Keratinocyte (primary cell): ENCODE results near the gene PITPNC1. TPM values are rescaled to one million over a fixed set of nuclear protein-coding genes. Genes with fewer than 3 reads are reported as not detected.
"Not testable (repeated sequence)": the region's sequence is repeated elsewhere in the genome, so short reads cannot be mapped to it uniquely, and the experiment has no call there.

Source experiments
- DNase-seq: peaks from one replicate; pipeline ENCODE4 v3.0.0-alpha.2; 2011; ENCODE audit warnings: low read depth, missing footprints, low spot score
- FAIRE-seq: peaks from 2 replicates; lab custom pipeline; 2011; peaks lifted over from hg19 to GRCh38; lab: Jason Lieb, UNC
- H2AFZ ChIP-seq: 2 replicates; pipeline ENCODE4 v1.6.0; 2012; ENCODE audit warnings: low read length, control low read depth, inconsistent platforms; ENCODE audit not compliant: control insufficient read depth
- H3K27ac ChIP-seq: 2 replicates; pipeline ENCODE4 v1.5.1; 2011; ENCODE audit warnings: low read length; ENCODE audit not compliant: control insufficient read depth, insufficient read depth
- H3K27me3 ChIP-seq: 3 replicates; pipeline ENCODE4 v1.6.0; 2011; ENCODE audit warnings: low read length; ENCODE audit not compliant: control insufficient read depth, insufficient read depth; ENCODE audit errors: extremely low read depth
- H3K36me3 ChIP-seq, 2 experiments: 2 replicates in 1 of 2; 3 replicates in 1 of 2; pipeline ENCODE4 v1.5.1; 2011; ENCODE audit warnings: low read length in 2 of 2, mild to moderate bottlenecking in 1 of 2; ENCODE audit not compliant: control insufficient read depth in 2 of 2, insufficient read depth in 2 of 2; ENCODE audit errors: extremely low read depth in 1 of 2
- H3K4me1 ChIP-seq: 3 replicates; pipeline ENCODE4 v1.5.1; 2011; ENCODE audit warnings: low read length; ENCODE audit not compliant: control insufficient read depth, insufficient read depth; ENCODE audit errors: extremely low read depth
- H3K4me2 ChIP-seq: 3 replicates; pipeline ENCODE4 v1.6.0; 2011; ENCODE audit warnings: low read depth, low read length; ENCODE audit not compliant: control insufficient read depth, insufficient read depth; ENCODE audit errors: extremely low read depth
- H3K4me3 ChIP-seq, 3 experiments: fragments of 200-600 bp in 1 of 3; sonication (generic) in 1 of 3; 2 replicates in 2 of 3; 3 replicates in 1 of 3; pipeline ENCODE4 v1.5.1; 2011 to 2016; ENCODE audit warnings: low read length in 3 of 3, mild to moderate bottlenecking in 3 of 3, control low read depth in 2 of 3, inconsistent platforms in 1 of 3, low read depth in 1 of 3, mixed read lengths in 1 of 3, mixed run types in 1 of 3, moderate library complexity in 1 of 3; ENCODE audit not compliant: control insufficient read depth in 2 of 3, insufficient read depth in 2 of 3; ENCODE audit errors: extremely low read depth in 1 of 3
- H3K79me2 ChIP-seq: 2 replicates; pipeline ENCODE4 v1.6.0; 2012; ENCODE audit warnings: low read length; ENCODE audit not compliant: control insufficient read depth, insufficient read depth
- H3K9ac ChIP-seq: 3 replicates; pipeline ENCODE4 v1.6.0; 2011; ENCODE audit warnings: low read length; ENCODE audit not compliant: control insufficient read depth, insufficient read depth; ENCODE audit errors: extremely low read depth
- H3K9me1 ChIP-seq: 3 replicates; pipeline ENCODE4 v1.6.0; 2011; ENCODE audit warnings: low read length; ENCODE audit not compliant: control insufficient read depth, insufficient read depth; ENCODE audit errors: extremely low read depth
- H3K9me3 ChIP-seq: 2 replicates; pipeline ENCODE4 v1.5.1; 2012; ENCODE audit warnings: low read depth, low read length; ENCODE audit not compliant: control insufficient read depth
- H4K20me1 ChIP-seq: 3 replicates; pipeline ENCODE4 v1.6.0; 2011; ENCODE audit warnings: low read length; ENCODE audit not compliant: control insufficient read depth, insufficient read depth; ENCODE audit errors: extremely low read depth
- CTCF ChIP-seq, 3 experiments: IDR thresholded peaks in 1 of 3; conservative IDR thresholded peaks in 1 of 3; optimal IDR thresholded peaks in 1 of 3; 2 replicates in 2 of 3; 3 replicates in 1 of 3; pipeline versions ENCODE3 to v1.5.1; 2011; ENCODE audit warnings: low read length in 3 of 3, mild to moderate bottlenecking in 3 of 3, moderate library complexity in 2 of 3, control low read depth in 1 of 3, inconsistent platforms in 1 of 3; ENCODE audit not compliant: insufficient read depth in 2 of 3; ENCODE audit errors: extremely low read depth in 1 of 3
- EZH2 ChIP-seq: IDR thresholded peaks from one replicate; pipeline ENCODE4 v1.6.1; 2012; ENCODE audit warnings: inconsistent platforms, mild to moderate bottlenecking, low read length, moderate library complexity
- dilution Hi-C: fragments of 300-500 bp; cut with MboI; formaldehyde crosslinking; loops from one replicate; pipeline ENCODE4 v1.7.0; 2020; ENCODE audit warnings: low sequenced_read_pairs; ENCODE audit not compliant: extremely low pct_ligation_motif_present
- polyA plus RNA-seq, 5 experiments: library from polyadenylated mRNA; depleted of rRNA in 3 of 5; stranded (reverse) in 3 of 5; stranded (forward) in 1 of 5; unstranded in 1 of 5; fragments of >200 nt; gene quantifications; 1 replicate in 1 of 5; 2 replicates in 3 of 5; 3 replicates in 1 of 5; pipeline versions ENCODE4 v1.2.1 to v1.2.3, GENCODE V29; 2011 to 2012; ENCODE audit warnings: missing spikeins in 2 of 5, low read depth in 1 of 5, low replicate concordance in 1 of 5

PITPNC1 gene
- polyA plus RNA-seq, 1 donor (not counting 4 experiments of a cell fraction or from before 2014, with no cell fraction given): 24.8 TPM

- Histone ChIP-seq H3K4me1 (no peaks in the 10 kb centered on the region), H3K79me2 (no peaks in the 10 kb centered on the region), H3K27ac (no peak overlapping the region), H3K4me2 (no peak overlapping the region), H3K9me1 (no peaks in the 10 kb centered on the region), H3K9me3 (no peaks in the 10 kb centered on the region), H3K36me3 (no peaks in the 10 kb centered on the region), H3K27me3 (no peaks in the 10 kb centered on the region), H2AFZ (no peak overlapping the region), H3K4me3 (no peak overlapping the region), H4K20me1 (no peaks in the 10 kb centered on the region), H3K9ac (no peak overlapping the region)
- dilution Hi-C loops: no loop called here
- DNase-seq (no peak), FAIRE-seq (no peak)
- no peak for TF ChIP-seq EZH2
- no peak for TF ChIP-seq CTCF (optimal IDR thresholded peaks at IDR 0.05 in 1 of 3, IDR thresholded peaks at IDR 0.05 in 1 of 3, conservative IDR thresholded peaks at IDR 0.05 in 1 of 3; ENCODE audit: extremely low read depth in 1 of 3, insufficient read depth in 2 of 3, low read length in 3 of 3)
Observed at GRCh38 chr17:67514998-67515397, 137.9 kb downstream of the PITPNC1 start.

GRCh38 chr17:67515490-67516083 is 138.5 kb downstream of the PITPNC1 start:
- TF ChIP-seq CTCF (optimal IDR thresholded peaks at IDR 0.05 in 1 of 3, IDR thresholded peaks at IDR 0.05 in 1 of 3, conservative IDR thresholded peaks at IDR 0.05 in 1 of 3; ENCODE audit: extremely low read depth in 1 of 3, insufficient read depth in 2 of 3, low read length in 3 of 3): no peak
- no peak for TF ChIP-seq EZH2
- no peak overlapping the region for H3K4me3 ChIP-seq
- H3K27ac ChIP-seq: no peak overlapping the region
- no peaks in the 10 kb centered on the region for H4K20me1 ChIP-seq
- H3K27me3 ChIP-seq: no peaks in the 10 kb centered on the region
- H3K9me1 ChIP-seq: no peaks in the 10 kb centered on the region
- DNase-seq: no peak
- H3K36me3 ChIP-seq: no peaks in the 10 kb centered on the region
- no peaks in the 10 kb centered on the region for H3K4me1 ChIP-seq
- no peak for FAIRE-seq
- dilution Hi-C loops: no loop called here
- no peak overlapping the region for H3K4me2 ChIP-seq
- no peak overlapping the region for H3K9ac ChIP-seq
- H3K79me2 ChIP-seq: no peaks in the 10 kb centered on the region
- H3K9me3 ChIP-seq: no peaks in the 10 kb centered on the region
- no peak overlapping the region for H2AFZ ChIP-seq

GRCh38 chr17:67516571-67516970 is 139.5 kb downstream of the PITPNC1 start:
- FAIRE-seq, H3K27ac ChIP-seq, H4K20me1 ChIP-seq, H3K27me3 ChIP-seq, dilution Hi-C loops, H3K4me2 ChIP-seq, H2AFZ ChIP-seq, H3K36me3 ChIP-seq, DNase-seq, H3K9me1 ChIP-seq, H3K4me3 ChIP-seq, H3K4me1 ChIP-seq, H3K9me3 ChIP-seq, H3K9ac ChIP-seq, H3K79me2 ChIP-seq: not testable (repeated sequence)
